K562 (cell line): ENCODE measurements around the gene PDE6G. TPM values are rescaled to one million over a fixed set of nuclear protein-coding genes. Genes with fewer than 3 reads are reported as not detected.

ENCODE experiments used
- XRCC5 ChIP-seq: fragments of 200-400 bp; formaldehyde crosslinking; IDR thresholded peaks from 2 replicates; pipeline ENCODE4 v1.6.1; 2017; ENCODE audit warnings: low read depth, mild to moderate bottlenecking, low read length
- ZC3H4 ChIP-seq: sonication (generic); formaldehyde crosslinking; IDR thresholded peaks from 2 replicates; pipeline ENCODE4 v1.9.0; 2021; ENCODE audit warnings: missing genetic modification reagents, borderline replicate concordance
- ZNF830 ChIP-seq: fragments of 250-450 bp; sonication (Bioruptor Pico); IDR thresholded peaks from 2 replicates; pipeline ENCODE4 v1.5.0; 2021; ENCODE audit warnings: mild to moderate bottlenecking
- polyA plus RNA-seq, 8 experiments: library from polyadenylated mRNA; depleted of rRNA in 4 of 8; stranded (reverse) in 5 of 8; unstranded in 3 of 8; fragments of >200 nt; fragmentation: Nextera tagmentation in 2 of 8; fragmentation: Illumina TruSeq in 1 of 8; extraction: Ambion mirVana in 2 of 8; extraction: Trizol in 1 of 8; gene quantifications; 2 replicates each; pipeline versions ENCODE4 v1.2.1 to v1.2.3, GENCODE V29; 2011 to 2014; ENCODE audit warnings: inconsistent platforms in 1 of 8, missing spikeins in 1 of 8
- total RNA-seq, 7 experiments: library from RNA; depleted of rRNA in 6 of 7; stranded (reverse); fragments of >200 nt in 6 of 7; fragmentation: Illumina TruSeq in 2 of 7; extraction: Trizol in 2 of 7; gene quantifications; 2 replicates each; pipeline versions ENCODE4 v1.2.1 to v1.2.3, GENCODE V29; 2011 to 2021; ENCODE audit warnings: low replicate concordance in 1 of 7
- TF ChIP-seq, protein P1 (sequence below): sonication (generic); formaldehyde crosslinking; IDR thresholded peaks from 2 replicates; pipeline ENCODE4 v1.8.0; 2023; ENCODE audit warnings: mild to moderate bottlenecking, missing genetic modification reagents
- TF ChIP-seq, protein P2 (sequence below): fragments of 200-800 bp; sonication (Bioruptor generic); IDR thresholded peaks from 2 replicates; pipeline ENCODE4 v1.6.1; 2016; ENCODE audit warnings: missing genetic modification characterization, missing compliant biosample characterization

The PDE6G gene
- total and polyA plus RNA-seq, 9 of the 15 experiments (the other 6 are each of a cell fraction or from before 2014, with no cell fraction given), result 0.14 to 0.59 TPM; not detected in 7

GRCh38 chr17:81702934-81703746 lies 46.8 kb upstream of the PDE6G start, which contains the start of gene MRPL12 (continued):
- TF ChIP-seq, protein P1, sequence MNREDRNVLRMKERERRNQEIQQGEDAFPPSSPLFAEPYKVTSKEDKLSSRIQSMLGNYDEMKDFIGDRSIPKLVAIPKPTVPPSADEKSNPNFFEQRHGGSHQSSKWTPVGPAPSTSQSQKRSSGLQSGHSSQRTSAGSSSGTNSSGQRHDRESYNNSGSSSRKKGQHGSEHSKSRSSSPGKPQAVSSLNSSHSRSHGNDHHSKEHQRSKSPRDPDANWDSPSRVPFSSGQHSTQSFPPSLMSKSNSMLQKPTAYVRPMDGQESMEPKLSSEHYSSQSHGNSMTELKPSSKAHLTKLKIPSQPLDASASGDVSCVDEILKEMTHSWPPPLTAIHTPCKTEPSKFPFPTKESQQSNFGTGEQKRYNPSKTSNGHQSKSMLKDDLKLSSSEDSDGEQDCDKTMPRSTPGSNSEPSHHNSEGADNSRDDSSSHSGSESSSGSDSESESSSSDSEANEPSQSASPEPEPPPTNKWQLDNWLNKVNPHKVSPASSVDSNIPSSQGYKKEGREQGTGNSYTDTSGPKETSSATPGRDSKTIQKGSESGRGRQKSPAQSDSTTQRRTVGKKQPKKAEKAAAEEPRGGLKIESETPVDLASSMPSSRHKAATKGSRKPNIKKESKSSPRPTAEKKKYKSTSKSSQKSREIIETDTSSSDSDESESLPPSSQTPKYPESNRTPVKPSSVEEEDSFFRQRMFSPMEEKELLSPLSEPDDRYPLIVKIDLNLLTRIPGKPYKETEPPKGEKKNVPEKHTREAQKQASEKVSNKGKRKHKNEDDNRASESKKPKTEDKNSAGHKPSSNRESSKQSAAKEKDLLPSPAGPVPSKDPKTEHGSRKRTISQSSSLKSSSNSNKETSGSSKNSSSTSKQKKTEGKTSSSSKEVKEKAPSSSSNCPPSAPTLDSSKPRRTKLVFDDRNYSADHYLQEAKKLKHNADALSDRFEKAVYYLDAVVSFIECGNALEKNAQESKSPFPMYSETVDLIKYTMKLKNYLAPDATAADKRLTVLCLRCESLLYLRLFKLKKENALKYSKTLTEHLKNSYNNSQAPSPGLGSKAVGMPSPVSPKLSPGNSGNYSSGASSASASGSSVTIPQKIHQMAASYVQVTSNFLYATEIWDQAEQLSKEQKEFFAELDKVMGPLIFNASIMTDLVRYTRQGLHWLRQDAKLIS (CRISPR knock-in tag), result peak; percentile 95
- TF ChIP-seq ZC3H4, result no peak
- TF ChIP-seq, protein P2, sequence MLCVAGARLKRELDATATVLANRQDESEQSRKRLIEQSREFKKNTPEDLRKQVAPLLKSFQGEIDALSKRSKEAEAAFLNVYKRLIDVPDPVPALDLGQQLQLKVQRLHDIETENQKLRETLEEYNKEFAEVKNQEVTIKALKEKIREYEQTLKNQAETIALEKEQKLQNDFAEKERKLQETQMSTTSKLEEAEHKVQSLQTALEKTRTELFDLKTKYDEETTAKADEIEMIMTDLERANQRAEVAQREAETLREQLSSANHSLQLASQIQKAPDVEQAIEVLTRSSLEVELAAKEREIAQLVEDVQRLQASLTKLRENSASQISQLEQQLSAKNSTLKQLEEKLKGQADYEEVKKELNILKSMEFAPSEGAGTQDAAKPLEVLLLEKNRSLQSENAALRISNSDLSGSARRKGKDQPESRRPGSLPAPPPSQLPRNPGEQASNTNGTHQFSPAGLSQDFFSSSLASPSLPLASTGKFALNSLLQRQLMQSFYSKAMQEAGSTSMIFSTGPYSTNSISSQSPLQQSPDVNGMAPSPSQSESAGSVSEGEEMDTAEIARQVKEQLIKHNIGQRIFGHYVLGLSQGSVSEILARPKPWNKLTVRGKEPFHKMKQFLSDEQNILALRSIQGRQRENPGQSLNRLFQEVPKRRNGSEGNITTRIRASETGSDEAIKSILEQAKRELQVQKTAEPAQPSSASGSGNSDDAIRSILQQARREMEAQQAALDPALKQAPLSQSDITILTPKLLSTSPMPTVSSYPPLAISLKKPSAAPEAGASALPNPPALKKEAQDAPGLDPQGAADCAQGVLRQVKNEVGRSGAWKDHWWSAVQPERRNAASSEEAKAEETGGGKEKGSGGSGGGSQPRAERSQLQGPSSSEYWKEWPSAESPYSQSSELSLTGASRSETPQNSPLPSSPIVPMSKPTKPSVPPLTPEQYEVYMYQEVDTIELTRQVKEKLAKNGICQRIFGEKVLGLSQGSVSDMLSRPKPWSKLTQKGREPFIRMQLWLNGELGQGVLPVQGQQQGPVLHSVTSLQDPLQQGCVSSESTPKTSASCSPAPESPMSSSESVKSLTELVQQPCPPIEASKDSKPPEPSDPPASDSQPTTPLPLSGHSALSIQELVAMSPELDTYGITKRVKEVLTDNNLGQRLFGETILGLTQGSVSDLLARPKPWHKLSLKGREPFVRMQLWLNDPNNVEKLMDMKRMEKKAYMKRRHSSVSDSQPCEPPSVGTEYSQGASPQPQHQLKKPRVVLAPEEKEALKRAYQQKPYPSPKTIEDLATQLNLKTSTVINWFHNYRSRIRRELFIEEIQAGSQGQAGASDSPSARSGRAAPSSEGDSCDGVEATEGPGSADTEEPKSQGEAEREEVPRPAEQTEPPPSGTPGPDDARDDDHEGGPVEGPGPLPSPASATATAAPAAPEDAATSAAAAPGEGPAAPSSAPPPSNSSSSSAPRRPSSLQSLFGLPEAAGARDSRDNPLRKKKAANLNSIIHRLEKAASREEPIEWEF, result no peak
- no peak for TF ChIP-seq ZNF830
- TF ChIP-seq XRCC5, result peak; percentile 78; the same call in 1 of the 2 replicates
